NB4 (cell line): Measurements from ENCODE around the gene ASPHD1.

Source experiments
- POLR2A ChIP-seq: IDR thresholded peaks from 2 replicates; pipeline ENCODE4 v1.6.1; 2011; ENCODE audit warnings: mild to moderate bottlenecking; ENCODE audit not compliant: insufficient read length; ENCODE audit errors: extremely low read depth
- TF ChIP-seq, protein P1 (sequence below): IDR thresholded peaks from one replicate; pipeline ENCODE4 v1.5.1; 2012; ENCODE audit warnings: low read depth, low read length
- TF ChIP-seq, protein P2 (sequence below): IDR thresholded peaks from 2 replicates; pipeline ENCODE4 v1.6.1; 2011; ENCODE audit warnings: low read depth, low read length

DNA sequence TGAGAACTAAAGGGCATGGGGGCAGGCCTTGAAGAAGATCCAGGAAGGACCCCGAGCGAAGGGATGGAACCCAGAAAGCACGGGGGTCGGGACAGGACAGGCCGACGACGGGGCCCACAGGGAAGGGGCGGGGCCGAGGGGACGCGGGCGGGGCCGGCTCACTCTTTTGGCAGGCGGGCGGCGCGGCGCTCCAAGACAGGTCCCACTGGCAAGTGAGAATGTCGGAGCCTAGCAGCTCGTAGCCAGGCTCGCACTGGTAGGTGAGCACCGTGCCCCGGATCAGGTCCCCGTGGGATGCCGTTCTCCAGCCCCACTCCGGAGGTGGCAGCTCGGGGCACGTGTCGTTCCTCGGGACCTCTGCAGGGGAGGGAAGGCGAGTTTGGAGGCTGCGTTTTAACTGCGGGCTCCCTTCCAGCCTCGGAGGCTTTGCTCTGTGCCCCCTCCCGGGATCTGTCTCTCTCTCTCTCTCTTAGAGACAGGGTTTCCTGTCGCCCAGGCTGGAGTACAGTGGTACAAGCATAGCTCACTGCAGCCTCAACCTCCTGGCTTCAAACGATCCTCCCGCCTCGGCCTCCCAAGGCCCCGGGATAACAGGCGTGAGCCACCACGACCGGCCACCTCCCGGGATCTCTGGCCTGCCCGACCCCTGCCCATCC, 23.6 kb upstream of the ASPHD1 start:
- no peak for TF ChIP-seq POLR2A
- TF ChIP-seq, protein P1, sequence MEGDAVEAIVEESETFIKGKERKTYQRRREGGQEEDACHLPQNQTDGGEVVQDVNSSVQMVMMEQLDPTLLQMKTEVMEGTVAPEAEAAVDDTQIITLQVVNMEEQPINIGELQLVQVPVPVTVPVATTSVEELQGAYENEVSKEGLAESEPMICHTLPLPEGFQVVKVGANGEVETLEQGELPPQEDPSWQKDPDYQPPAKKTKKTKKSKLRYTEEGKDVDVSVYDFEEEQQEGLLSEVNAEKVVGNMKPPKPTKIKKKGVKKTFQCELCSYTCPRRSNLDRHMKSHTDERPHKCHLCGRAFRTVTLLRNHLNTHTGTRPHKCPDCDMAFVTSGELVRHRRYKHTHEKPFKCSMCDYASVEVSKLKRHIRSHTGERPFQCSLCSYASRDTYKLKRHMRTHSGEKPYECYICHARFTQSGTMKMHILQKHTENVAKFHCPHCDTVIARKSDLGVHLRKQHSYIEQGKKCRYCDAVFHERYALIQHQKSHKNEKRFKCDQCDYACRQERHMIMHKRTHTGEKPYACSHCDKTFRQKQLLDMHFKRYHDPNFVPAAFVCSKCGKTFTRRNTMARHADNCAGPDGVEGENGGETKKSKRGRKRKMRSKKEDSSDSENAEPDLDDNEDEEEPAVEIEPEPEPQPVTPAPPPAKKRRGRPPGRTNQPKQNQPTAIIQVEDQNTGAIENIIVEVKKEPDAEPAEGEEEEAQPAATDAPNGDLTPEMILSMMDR: no peak
- TF ChIP-seq, protein P2, sequence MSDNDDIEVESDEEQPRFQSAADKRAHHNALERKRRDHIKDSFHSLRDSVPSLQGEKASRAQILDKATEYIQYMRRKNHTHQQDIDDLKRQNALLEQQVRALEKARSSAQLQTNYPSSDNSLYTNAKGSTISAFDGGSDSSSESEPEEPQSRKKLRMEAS: no peak
